ENCODE measurements around the gene TEX19.

Gene TEX19

GRCh38 chr17:82320956-82321927 lies 37.8 kb upstream of the TEX19 start:
- no peak for DNase-seq (ENCODE audit: low spot score)

GRCh38 chr17:82321947-82322466 lies 37.0 kb upstream of the TEX19 start:
- DNase-seq (ENCODE audit: low spot score), result no peak

DNA sequence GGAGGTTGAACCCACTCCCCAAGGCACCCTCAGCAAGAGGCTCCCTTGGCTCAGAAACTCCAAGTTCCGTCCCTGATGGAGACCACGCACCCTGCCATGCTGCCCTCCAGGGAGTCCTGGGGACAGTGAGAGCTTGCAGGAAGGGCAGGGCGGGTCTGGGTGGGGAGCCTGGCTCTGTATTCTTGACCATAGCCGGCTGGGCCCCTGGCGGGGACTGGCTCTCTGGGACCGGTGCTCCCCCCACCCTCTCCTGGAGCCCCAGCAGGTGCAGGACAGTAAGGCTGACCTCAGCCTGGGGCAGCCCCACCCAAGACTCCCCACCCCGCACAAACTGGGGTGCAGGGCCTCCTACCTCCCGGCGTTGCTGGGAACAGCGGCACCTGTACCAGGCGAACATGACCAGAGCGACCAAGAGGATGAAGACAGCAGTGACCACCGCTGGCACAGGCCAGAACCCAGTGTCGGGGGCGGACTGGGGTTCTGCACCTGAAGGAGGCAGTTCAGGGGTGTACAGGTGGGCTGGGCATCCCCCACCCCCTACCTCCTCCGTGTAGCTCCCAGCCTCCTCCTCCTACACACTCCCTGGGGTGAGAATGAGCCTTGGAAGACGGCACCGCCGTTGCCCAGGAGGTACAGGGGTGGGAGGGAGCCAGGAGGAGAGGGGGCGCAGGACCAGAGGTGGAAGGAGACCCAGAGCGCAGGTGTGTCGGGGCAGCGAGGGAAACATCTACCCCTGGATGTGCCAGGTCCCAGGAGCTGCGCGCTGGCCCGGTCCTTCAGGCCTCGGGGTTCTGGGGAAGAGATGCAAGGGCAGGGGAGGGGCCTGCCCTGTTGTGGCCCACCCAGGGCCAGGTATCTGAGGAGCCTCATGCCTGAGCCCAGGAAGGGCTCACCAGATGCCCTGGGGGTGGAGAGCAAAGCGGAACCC lies 36.3 kb upstream of the TEX19 start:
- DNase-seq (ENCODE audit: low spot score), result no peak

GRCh38 chr17:82323514-82324234 lies 35.4 kb upstream of the TEX19 start:
- DNase-seq (ENCODE audit: low spot score), result no peak

DNA sequence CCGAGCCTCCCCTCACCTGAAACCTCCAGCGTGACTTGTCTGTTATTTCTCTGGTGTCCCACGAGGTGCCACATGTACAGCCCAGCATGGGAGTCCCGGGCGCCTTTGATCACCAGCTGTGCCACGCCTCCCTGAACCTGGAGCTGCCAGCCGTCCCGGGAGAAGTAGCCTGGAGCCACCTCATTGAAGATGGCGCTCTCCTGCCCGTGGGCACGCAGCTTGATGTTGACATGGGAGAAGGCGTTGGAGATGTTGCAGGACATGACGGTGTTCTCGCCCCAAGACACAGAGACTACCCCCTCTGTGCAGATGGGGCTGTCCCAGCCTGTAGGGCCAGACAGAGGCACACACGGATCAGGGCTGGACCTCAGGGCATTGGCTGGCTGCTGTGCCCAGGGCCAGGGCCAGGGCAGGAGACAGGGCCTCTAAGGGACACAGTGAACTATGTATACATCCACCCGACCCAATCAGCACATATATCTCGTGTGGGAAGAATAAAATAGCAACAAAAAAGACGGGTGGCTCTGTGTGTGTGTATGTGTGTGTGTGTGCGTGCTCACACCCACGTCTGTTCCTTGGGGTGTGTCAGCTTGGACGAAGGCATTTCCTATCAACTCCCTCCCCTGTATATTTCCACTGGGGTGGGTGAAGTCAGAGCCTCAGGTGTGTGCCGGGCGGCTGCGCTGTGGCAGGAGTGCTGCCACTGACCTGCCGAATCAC lies 34.3 kb upstream of the TEX19 start:
- DNase-seq (ENCODE audit: low spot score), result no peak

DNA sequence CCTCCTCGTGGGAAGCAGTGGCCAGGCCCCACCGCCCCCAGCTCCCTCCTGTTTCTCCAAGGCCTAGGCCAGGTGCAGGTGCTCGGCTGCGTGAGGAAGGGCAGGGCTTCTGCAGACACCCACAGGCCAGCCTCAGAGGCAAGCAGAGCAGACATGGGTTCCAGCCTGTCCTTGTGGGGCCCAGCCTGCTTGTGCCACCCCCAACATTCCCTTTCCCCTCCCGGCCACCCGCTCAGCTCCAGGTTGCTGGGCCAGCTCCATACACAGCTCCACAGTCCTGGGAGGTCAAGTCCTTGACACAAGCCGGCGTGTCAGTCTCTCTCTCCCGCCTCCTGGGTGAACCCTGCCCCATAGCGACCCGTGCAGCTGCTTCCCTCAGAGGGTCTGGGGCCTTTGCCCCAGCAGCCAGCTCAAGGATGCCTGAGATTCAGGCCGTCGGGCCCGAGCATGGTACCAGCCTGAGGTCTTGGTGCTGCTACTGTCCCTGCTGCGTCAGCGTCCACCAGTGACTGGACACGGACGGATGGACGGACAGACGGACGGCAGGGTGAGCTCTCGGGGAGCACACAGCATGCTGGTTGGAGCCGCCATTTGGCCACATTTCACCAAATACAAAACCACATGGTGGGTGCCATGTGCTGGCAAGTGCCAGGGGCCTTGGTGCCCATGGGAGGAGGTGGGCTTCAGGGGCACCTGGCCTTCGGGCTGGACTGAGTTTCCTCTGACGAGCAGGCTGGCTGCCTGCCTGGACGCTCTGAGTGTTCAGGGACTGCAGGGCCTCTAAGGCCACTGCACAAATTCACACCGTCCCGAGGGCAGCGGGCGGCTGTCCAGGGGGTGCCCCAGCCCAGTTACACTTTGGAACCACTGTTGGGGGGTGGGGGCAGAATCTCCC lies 33.5 kb upstream of the TEX19 start:
- no peak for DNase-seq (ENCODE audit: low spot score)

DNA sequence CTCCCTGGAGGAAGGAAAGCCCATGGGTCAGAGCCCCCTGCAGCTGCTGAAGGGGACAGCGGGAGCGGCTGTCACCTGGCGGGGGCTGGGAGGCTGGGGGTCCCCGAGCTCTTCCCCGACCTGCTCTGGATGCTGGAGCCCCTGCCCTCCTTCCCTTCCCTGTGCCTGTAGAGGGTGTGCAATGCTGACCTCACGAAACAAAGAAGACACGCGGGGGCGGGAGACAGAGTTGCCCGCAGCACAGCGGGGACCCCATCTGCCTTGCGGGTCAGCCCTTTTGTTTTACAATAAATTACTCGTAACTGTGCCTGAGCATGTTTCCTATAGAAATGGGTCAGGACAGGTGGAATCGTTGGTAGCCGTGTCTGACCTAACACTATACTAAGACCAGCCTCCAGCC lies 31.8 kb upstream of the TEX19 start:
- DNase-seq (ENCODE audit: low spot score), result no peak

GRCh38 chr17:82327757-82328140 lies 31.3 kb upstream of the TEX19 start:
- DNase-seq (ENCODE audit: low spot score), result no peak

GRCh38 chr17:82328141-82328993 lies 30.7 kb upstream of the TEX19 start:
- DNase-seq (ENCODE audit: low spot score), result no peak

- no peak for DNase-seq (ENCODE audit: low spot score)
Observed at GRCh38 chr17:82328994-82329507, 30.0 kb upstream of the TEX19 start.

DNA sequence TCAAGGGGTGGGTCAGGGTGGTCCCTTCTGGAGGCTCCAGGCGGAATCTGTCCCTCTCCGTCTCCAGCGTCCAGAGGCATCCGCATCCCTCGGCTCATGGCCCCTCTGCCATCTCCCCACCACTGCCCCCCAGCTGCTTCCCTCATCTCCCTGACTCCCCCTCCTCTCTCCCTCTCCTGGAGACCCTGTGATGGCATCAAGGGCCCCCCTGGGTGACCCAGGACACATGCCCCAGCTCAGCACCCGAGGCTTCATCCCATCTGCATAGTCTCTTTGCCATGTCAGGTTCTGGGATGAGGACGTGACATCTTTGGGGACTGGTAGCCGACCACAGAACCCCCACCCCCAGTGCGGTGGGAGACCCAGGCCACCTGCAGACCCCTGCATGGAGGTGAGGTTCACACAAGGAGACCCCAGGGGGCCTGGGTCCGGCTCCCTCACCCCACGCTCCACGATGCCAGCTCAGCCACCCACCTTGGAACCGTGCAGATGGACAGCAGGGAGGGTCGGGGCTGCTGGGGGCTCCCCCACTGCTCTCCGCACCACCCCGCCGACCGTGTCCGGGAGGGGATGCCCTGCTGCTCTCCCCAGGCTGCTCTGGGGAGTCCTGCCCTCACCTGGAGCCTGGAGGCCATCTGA lies 29.2 kb upstream of the TEX19 start:
- DNase-seq (ENCODE audit: low spot score), result no peak

DNA sequence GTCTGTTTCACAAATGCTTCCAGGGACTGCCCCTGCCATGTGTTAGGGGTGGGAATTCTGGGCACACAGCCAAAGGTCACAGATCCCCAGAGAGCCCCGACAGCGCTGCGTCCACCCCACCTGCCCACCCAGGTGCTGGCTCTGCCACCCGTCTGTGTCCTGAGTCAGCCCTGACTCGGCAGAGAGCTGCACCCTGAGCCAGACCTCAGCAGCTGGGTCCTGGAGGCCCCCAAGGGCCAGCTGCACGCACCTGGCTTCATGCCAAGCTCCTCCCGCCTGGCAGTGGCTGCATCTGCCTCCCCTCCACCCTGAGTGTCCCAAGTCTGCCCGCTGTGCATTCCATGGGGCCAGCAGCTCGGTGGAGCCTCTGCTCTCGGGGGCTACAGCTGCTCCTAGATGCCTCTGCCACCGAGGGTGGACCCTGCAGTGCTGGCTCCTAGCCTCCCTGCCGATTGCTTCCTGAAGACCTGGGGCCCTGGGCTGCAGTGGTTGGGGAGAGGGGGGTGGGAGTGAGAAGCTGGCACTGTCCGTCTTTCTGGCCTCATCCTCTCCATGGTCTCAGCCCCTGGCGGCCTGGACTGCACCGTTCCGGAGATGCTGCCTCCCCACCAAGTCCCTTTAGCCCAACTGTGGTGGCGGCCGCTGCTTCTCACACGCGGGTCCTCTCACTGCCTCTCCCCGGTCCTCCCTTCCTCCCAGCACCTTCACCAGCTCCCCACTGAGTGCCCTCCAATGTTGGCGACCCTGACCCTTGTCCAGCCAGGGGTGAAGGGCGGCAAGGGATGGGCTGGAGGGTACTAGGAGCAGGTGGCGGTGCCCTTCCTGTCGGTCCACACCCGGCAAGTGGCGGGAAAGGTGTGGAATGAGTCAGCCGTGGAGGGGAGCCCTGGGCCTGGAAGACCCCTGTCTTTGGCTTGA lies 28.5 kb upstream of the TEX19 start:
- peak; percentile 74 for DNase-seq (ENCODE audit: low spot score)

- DNase-seq (ENCODE audit: low spot score), result no peak
Observed at GRCh38 chr17:82331345-82331939, 27.6 kb upstream of the TEX19 start.

DNA sequence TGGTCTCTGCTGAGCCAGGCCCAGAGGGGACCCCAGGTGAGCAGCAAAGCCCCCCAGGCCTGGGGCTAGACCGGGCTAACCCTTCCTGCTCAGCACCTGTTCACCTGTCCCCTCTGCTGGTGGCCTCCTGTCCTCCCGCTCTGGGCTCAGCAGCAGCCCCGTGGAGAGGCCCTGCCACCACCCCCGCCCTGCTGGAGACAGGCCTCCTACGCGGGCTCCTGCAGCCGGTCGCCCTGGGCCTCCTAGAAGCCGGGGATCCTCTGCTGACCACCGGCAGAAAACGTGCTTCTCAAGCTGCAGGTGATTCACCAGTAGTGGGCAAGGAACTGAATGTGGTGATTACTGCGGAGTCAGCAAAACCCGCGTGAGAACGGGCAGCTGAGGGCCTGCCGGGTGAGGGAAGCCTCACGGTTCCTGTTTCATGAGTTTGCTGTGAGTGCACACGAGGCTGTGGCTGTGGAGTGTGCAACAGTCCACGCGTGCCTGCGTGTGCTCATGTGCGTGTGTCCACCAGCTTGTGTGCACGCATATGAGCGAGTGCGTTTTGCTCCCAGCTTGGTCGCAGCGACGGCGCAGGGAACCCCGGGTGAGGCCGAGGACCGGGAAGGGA lies 26.3 kb upstream of the TEX19 start:
- no peak for DNase-seq (ENCODE audit: low spot score)

DNA sequence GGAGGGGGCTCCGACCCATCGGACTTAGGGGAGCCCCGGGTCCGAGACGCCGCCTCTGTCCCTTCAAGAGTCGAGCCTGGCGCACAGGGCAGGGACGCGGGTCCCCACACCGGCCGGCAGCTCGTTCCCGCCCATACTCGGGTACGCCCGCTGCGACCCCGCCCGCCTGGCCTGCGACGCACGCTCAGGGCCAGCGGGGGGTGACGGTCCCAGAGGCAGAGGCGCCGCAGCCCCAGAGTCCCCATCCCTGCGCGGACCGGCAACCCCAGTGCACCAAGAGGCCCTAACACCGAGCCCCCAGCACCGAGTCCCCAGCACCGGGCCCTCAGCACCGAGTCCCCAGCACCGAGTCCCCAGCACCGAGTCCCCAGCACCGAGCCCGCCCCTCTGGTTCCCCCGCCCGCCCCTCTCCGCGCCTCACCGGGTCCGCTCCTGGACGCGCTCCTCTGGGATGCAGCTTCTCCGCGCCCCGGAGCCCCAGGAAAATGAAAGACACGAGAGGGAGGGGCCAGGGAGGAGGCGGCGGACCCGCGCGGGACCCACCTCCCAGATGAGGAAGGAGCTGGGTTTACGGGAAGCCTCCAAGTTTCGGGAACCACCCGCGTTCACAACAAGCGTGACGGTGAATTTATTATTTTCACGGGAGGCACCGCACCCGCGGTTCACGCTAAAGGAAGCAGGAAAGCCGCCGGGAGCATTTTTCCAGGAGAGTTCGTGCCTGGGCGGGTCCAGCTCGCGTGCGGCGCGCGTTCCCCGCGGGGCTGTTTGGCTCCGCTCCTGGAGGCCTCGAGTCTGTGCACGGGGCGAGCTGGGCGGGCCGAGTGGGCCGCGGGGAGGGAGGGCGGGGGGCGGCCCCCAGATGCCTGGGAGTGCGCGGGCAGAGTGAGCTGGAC lies 25.5 kb upstream of the TEX19 start, which contains the start of gene SECTM1:
Gene SECTM1 (minus strand): TSS at position 488 of the 893 bp plus-strand sequence. CDS start 6,526 bp downstream, outside the sequence.
- no peak for DNase-seq (ENCODE audit: low spot score)
